Measurements from ENCODE around the gene ATP5F1D. TPM values are rescaled to one million over a fixed set of nuclear protein-coding genes. Genes with fewer than 3 reads are reported as not detected.

ATP5F1D gene
- total and polyA plus RNA-seq, 2 of the 13 experiments (the other 11 are each of a cell fraction or from before 2014, with no cell fraction given): 39.4 to 78.7 TPM

GRCh38 chr19:1290703-1291651, 49.4 kb downstream of the ATP5F1D start (continued):
- TF ChIP-seq RBM39 (IDR thresholded peaks at IDR 0.05; ENCODE audit: low read depth, low read length, poor library complexity, severe bottlenecking) (peak; percentile 48), SRSF4 (IDR thresholded peaks at IDR 0.05; ENCODE audit: low read depth, low read length, poor library complexity, severe bottlenecking) (no peak), NFYB (CRISPR knock-in tag; IDR thresholded peaks at IDR 0.05) (no peak), ZNF556 (CRISPR knock-in tag; IDR thresholded peaks at IDR 0.05; ENCODE audit: borderline replicate concordance) (peak; percentile 40; the same call in 1 of the 2 replicates), ARHGAP35 (CRISPR knock-in tag; IDR thresholded peaks at IDR 0.05; ENCODE audit: borderline replicate concordance) (no peak), ZNF121 (CRISPR knock-in tag; IDR thresholded peaks at IDR 0.05) (0 out of 2 replicates have a peak, but pooled peaks have one; percentile 57), MED8 (CRISPR knock-in tag; IDR thresholded peaks at IDR 0.05; ENCODE audit: insufficient replicate concordance) (peak; percentile 81), SMAD3 (CRISPR knock-in tag; IDR thresholded peaks at IDR 0.05) (peak; percentile 83), ZZZ3 (CRISPR knock-in tag; IDR thresholded peaks at IDR 0.05; ENCODE audit: borderline replicate concordance) (peak; percentile 68; the same call in 1 of the 2 replicates)
- TF ChIP-seq, protein P1, sequence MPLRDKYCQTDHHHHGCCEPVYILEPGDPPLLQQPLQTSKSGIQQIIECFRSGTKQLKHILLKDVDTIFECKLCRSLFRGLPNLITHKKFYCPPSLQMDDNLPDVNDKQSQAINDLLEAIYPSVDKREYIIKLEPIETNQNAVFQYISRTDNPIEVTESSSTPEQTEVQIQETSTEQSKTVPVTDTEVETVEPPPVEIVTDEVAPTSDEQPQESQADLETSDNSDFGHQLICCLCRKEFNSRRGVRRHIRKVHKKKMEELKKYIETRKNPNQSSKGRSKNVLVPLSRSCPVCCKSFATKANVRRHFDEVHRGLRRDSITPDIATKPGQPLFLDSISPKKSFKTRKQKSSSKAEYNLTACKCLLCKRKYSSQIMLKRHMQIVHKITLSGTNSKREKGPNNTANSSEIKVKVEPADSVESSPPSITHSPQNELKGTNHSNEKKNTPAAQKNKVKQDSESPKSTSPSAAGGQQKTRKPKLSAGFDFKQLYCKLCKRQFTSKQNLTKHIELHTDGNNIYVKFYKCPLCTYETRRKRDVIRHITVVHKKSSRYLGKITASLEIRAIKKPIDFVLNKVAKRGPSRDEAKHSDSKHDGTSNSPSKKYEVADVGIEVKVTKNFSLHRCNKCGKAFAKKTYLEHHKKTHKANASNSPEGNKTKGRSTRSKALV (CRISPR knock-in tag; IDR thresholded peaks at IDR 0.05): peak; percentile 72; the same call in 1 of the 2 replicates
- TF ChIP-seq, protein P2, sequence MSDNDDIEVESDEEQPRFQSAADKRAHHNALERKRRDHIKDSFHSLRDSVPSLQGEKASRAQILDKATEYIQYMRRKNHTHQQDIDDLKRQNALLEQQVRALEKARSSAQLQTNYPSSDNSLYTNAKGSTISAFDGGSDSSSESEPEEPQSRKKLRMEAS (IDR thresholded peaks at IDR 0.05): peak; percentile 68
- TF ChIP-seq, protein P3, sequence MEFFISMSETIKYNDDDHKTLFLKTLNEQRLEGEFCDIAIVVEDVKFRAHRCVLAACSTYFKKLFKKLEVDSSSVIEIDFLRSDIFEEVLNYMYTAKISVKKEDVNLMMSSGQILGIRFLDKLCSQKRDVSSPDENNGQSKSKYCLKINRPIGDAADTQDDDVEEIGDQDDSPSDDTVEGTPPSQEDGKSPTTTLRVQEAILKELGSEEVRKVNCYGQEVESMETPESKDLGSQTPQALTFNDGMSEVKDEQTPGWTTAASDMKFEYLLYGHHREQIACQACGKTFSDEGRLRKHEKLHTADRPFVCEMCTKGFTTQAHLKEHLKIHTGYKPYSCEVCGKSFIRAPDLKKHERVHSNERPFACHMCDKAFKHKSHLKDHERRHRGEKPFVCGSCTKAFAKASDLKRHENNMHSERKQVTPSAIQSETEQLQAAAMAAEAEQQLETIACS (CRISPR knock-in tag; IDR thresholded peaks at IDR 0.05): no peak
- TF ChIP-seq, protein P4, sequence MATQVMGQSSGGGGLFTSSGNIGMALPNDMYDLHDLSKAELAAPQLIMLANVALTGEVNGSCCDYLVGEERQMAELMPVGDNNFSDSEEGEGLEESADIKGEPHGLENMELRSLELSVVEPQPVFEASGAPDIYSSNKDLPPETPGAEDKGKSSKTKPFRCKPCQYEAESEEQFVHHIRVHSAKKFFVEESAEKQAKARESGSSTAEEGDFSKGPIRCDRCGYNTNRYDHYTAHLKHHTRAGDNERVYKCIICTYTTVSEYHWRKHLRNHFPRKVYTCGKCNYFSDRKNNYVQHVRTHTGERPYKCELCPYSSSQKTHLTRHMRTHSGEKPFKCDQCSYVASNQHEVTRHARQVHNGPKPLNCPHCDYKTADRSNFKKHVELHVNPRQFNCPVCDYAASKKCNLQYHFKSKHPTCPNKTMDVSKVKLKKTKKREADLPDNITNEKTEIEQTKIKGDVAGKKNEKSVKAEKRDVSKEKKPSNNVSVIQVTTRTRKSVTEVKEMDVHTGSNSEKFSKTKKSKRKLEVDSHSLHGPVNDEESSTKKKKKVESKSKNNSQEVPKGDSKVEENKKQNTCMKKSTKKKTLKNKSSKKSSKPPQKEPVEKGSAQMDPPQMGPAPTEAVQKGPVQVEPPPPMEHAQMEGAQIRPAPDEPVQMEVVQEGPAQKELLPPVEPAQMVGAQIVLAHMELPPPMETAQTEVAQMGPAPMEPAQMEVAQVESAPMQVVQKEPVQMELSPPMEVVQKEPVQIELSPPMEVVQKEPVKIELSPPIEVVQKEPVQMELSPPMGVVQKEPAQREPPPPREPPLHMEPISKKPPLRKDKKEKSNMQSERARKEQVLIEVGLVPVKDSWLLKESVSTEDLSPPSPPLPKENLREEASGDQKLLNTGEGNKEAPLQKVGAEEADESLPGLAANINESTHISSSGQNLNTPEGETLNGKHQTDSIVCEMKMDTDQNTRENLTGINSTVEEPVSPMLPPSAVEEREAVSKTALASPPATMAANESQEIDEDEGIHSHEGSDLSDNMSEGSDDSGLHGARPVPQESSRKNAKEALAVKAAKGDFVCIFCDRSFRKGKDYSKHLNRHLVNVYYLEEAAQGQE (IDR thresholded peaks at IDR 0.05; ENCODE audit: borderline replicate concordance in 1 of 2, low read depth in 1 of 2, low read length in 2 of 2): peak in 1 of 2 experiments; percentile 30; a peak in 1 of 4 replicates
- TF ChIP-seq, protein P5, sequence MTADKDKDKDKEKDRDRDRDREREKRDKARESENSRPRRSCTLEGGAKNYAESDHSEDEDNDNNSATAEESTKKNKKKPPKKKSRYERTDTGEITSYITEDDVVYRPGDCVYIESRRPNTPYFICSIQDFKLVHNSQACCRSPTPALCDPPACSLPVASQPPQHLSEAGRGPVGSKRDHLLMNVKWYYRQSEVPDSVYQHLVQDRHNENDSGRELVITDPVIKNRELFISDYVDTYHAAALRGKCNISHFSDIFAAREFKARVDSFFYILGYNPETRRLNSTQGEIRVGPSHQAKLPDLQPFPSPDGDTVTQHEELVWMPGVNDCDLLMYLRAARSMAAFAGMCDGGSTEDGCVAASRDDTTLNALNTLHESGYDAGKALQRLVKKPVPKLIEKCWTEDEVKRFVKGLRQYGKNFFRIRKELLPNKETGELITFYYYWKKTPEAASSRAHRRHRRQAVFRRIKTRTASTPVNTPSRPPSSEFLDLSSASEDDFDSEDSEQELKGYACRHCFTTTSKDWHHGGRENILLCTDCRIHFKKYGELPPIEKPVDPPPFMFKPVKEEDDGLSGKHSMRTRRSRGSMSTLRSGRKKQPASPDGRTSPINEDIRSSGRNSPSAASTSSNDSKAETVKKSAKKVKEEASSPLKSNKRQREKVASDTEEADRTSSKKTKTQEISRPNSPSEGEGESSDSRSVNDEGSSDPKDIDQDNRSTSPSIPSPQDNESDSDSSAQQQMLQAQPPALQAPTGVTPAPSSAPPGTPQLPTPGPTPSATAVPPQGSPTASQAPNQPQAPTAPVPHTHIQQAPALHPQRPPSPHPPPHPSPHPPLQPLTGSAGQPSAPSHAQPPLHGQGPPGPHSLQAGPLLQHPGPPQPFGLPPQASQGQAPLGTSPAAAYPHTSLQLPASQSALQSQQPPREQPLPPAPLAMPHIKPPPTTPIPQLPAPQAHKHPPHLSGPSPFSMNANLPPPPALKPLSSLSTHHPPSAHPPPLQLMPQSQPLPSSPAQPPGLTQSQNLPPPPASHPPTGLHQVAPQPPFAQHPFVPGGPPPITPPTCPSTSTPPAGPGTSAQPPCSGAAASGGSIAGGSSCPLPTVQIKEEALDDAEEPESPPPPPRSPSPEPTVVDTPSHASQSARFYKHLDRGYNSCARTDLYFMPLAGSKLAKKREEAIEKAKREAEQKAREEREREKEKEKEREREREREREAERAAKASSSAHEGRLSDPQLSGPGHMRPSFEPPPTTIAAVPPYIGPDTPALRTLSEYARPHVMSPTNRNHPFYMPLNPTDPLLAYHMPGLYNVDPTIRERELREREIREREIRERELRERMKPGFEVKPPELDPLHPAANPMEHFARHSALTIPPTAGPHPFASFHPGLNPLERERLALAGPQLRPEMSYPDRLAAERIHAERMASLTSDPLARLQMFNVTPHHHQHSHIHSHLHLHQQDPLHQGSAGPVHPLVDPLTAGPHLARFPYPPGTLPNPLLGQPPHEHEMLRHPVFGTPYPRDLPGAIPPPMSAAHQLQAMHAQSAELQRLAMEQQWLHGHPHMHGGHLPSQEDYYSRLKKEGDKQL (CRISPR knock-in tag; IDR thresholded peaks at IDR 0.05; ENCODE audit: low read depth): peak; percentile 65

Data from HepG2 (cell line).